NB4 (cell line): ENCODE measurements around the gene PLOD2.

ENCODE experiments used
- MAX ChIP-seq: IDR thresholded peaks from 2 replicates; pipeline ENCODE4 v1.6.1; 2011; ENCODE audit warnings: low read depth, low read length
- POLR2A ChIP-seq: IDR thresholded peaks from 2 replicates; pipeline ENCODE4 v1.6.1; 2011; ENCODE audit warnings: mild to moderate bottlenecking; ENCODE audit not compliant: insufficient read length; ENCODE audit errors: extremely low read depth

- no peak for TF ChIP-seq POLR2A
- no peak for TF ChIP-seq MAX
Measured at GRCh38 chr3:146125951-146126350, 35.0 kb downstream of the PLOD2 start.
